HG03139 (cell line): ENCODE results near the gene PKD2.
"Not testable (repeated sequence)": the region's sequence is repeated elsewhere in the genome, so short reads cannot be mapped to it uniquely, and the experiment has no call there.

Experiments used
- ATAC-seq: cut with Tn5 transposase; IDR thresholded peaks from one replicate; pipeline ENCODE4 v1.9.1; 2021; ENCODE audit not compliant: unreplicated experiment

Gene PKD2

DNA sequence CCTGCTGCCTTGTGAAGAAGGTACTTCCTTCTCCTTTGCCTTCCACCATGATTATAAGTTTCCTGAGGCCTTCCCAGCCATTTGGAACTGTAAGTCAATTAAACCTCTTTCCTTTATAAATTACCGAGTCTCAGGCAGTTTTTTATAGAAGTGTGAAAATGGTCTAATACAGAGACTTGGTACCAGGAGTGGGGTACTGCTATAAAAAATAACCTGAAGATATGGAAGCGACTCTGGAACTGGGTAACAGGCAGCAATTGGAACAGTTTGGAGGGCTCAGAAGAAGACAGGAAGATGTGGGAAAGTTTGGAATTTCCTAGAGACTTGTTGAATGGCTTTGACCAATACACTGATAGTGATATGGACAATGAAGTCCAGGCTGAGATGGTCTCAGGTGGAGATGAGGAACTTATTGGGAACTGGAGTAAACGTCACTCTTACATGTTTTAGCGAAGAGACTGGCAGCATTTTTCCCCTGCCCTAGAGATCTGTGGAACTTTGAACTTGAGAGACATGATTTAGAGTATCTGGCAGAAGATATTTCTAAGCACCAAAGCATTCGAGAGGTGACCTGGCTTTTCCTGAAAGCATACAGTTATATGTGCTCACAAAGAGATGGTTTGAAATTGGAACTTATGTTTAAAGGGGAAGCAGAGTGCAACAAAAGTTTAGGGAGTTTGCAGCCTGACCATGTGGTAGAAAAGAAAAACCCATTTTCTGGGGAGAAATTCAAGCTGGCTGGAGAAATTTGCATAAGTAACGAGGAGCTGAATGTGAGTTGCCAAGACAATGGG lies 18.6 kb downstream of the PKD2 start:
- not testable (repeated sequence) for ATAC-seq

DNA sequence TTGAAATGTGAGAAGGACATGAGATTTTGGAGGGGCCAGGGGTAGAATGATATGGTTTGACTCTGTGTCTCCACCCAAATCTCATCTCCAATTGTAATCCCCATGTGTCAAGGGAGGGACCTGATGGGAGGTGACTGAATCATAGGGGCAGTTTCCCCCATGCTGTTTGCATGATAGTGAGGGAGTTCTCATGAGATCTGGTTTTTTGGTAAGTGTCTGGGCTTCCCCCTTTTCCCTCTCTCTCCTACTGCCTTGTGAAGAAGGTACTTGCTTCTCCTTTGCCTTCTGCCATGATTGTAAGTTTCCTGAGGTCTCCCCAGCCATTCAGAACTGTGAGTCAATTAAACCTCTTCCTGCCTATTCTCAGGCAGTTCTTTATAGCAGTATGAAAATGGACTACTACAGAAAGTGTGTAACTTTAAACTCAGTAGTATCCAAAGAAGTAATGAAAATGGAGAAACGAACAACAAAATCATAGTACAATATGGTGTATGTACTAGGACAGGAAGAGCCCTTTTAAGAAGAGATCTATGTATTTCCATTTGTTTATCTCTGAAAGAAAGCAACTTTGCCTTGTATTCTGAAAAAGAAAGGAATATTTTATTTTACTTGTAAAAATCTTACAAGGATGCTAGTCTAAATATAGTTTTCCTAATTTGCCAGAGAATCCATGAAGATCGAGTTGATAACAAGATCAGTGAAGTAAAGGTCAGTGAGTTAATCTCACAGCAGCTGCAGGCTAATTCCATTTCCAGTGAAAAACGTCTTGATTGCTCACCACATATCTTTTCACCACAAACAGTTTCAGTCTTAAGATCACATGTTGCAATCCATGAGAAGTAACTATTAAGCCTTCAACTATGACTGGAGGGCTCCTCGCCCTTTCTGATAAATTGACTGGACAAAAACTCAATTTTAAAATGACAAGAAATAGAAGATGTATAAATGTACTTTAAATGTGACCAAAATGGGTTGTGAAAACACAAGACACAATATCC lies 20.5 kb downstream of the PKD2 start:
- ATAC-seq: no peak

DNA sequence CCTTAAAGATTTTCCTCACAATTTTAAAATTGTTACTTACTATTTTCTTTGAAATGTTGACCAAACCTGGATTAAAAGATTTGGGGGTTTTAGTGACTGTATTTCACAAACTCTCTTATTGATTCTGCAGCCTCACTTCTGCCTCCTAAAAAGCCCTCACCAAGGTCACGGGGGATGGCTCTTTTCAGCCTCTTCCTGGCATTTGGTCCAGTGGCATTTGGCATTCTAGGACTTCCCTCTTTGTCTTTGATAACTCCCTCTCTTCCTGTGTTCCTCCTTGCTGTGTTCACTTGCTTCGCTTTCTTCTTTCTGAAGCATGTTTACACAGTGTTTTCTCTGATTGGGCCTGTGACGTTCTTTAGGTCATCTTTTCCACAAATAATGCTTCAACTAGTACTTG lies 21.5 kb downstream of the PKD2 start:
- ATAC-seq: no peak

- ATAC-seq: no peak
Observed at GRCh38 chr4:88029556-88029955, 22.1 kb downstream of the PKD2 start.

DNA sequence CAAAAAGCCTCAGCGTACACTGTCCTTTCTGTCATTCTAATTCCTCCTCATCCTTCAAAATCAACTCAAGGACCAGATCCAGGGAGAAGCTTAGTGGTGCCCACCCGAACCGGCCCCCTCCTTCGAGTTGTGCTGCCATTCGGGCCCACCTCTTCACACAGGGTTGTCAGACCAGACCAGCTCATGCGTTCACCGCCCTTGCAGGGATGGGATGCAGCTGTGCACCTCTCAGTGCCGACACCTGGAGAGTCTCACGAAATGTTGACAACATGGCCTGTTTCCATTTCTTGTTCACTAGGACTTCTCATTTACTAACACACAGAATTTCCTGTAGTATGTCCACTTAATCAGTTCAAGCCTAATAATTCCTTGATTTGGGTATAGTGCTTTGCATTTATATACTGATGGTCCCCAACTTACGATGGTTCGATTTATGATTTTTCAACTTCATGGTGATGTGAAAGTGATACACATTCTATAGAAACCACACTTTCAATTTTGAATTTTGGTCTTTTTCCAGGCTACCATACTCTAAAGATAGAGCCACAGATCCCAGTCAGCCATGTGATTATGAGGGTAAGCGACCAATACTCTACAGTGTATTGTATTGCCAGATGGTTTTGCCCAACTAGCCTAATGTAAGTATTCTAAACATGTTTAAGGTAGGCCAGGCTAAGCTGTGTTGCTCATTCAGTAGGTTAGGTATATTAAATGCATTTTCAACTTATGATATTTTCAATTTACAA lies 23.3 kb downstream of the PKD2 start:
- ATAC-seq: no peak

DNA sequence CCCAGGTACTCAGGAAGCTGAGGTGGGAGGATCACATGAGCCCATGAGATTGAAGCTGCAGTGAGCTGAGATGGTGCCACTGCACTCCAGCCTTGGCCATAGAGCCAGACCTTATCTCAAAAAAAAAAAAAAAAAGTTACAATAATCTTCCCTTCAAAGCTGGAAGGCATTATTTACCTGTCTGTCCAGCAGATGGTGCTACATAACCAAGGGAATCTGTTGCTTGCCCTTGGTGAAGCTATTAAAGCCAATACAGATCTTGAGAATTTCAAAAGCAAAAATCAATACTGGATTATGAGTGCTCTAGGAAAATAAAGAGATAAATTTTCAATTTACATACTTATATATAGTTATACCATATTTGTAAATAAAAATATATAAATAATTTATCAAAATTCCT lies 25.9 kb downstream of the PKD2 start:
- ATAC-seq: no peak

- no peak for ATAC-seq
Observed at GRCh38 chr4:88035292-88035691, 27.9 kb downstream of the PKD2 start.

DNA sequence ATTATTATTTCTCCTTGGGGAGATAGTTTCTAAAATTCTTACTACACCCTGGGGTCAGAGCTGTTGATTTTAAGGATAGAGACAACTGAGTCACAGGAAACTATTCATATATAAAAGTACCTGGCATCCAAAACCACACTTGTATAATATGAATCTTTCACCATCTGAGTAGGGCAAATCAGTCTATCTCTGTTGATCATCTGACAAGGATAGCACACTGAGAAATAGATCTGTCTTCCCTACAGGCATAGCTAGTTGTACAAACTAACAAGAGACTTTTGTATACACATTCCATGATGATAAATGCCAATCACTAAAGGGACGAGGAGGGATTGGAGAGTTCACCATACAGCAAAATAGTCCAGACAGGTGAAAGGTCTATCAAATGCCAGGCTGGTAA lies 30.0 kb downstream of the PKD2 start:
- no peak for ATAC-seq

- no peak for ATAC-seq
Observed at GRCh38 chr4:88037936-88038335, 30.5 kb downstream of the PKD2 start.

DNA sequence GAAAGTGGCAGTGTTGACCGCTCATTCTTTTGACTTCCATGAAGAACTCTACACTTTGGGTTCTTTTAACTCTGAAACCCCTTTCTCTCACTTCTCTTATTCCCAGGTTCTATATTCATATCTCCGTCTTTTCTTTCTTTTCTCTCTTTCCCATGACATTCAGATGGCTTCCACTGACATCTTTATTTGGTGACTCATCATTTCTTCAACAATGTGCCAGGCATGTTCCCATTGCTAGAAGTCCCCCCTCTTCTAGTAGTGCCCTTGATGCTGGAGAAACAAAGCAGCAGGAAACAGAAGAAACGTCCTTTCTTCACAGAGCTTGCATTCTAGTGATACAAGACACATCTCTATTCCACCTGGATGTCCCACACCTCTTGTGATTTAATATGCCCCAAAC lies 33.3 kb downstream of the PKD2 start:
- ATAC-seq: no peak

DNA sequence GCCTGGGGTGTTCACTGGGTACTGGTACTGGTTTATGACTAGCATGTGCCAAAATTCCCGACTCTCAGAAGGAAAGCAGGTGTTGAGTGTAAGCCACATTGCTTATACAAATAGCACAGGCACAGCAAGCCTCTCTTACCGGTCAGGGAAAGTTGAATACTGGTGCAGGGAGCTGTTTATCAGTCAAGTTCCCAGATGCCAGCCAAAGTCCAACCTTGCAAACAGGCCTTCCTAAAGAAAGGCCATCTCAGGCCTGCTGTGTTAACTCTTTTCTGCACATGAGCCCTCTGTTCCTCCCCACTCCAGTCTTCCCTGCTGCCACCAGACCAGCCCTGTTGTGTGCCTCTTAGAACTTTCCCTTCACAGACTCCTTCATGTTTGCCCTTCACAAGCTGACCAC lies 34.2 kb downstream of the PKD2 start:
- no peak for ATAC-seq

GRCh38 chr4:88043001-88043400 lies 35.6 kb downstream of the PKD2 start:
- no peak for ATAC-seq

- ATAC-seq: no peak
Observed at GRCh38 chr4:88043586-88044340, 36.3 kb downstream of the PKD2 start.

DNA sequence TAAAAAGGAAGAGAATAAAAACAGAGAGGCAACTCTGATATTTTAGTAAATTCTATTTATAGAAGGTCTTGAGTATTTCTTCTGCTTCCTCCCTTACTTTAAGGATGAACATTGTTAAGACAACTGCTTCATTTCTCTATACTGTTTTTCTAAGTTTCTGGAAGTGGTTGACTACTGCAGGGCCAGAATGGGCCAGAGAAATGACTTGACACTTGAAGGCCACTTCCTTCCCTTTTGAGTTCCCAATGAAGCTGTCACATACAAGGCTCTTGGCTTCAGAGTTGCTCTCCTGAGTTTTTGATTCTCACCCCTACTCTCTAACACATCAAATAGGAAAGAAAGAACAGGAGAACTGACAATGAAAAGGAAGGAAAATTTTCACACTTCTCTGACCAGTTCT lies 37.6 kb downstream of the PKD2 start:
- ATAC-seq: no peak

DNA sequence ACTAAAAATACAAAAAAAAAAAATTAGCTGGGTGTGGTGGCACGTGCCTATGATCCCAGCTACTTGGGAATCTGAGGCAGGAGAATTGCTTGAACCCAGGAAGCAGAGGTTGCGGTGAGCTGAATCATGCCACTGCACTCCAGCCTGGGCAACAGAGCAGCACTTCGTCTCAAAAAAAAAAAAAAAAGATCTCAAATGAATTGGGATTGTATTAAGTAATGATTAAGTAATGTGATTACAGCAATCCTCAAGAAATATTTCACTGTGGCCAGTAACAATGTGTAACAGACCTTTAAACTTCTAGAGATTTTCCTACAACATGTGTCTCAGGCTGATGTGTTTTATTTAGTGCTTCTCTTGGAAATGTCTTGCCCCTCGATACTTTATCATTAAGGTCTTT lies 46.8 kb downstream of the PKD2 start:
- no peak for ATAC-seq

DNA sequence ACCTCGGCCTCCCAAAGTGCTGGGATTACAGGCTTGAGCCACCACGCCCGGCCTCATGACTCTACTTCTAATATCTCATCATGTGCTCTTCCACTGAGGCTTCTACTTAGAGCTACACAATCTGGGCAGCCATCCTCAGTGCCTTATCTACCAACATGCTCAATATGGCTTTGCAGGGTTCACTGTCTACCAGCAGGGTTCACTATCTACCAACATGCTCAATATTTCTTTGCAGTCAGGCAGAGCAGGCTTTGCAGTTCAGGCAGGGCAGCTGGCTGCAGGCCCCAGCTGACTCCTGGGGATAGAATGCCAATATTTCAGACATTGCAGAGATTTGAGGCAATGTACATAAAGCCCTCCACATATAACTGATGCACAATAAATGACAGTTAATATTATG lies 47.5 kb downstream of the PKD2 start:
- ATAC-seq: no peak

- ATAC-seq: no peak
Observed at GRCh38 chr4:88058295-88058694, 50.9 kb downstream of the PKD2 start.

- no peak for ATAC-seq
Observed at GRCh38 chr4:88059766-88060165, 52.3 kb downstream of the PKD2 start.

- ATAC-seq: no peak
Observed at GRCh38 chr4:88060431-88060830, 53.0 kb downstream of the PKD2 start.

GRCh38 chr4:88062311-88062710 lies 54.9 kb downstream of the PKD2 start:
- ATAC-seq: no peak

- no peak for ATAC-seq
Observed at GRCh38 chr4:88062843-88063242, 55.4 kb downstream of the PKD2 start.
